HuH-7.5 (cell line): ENCODE results near the gene ARL15.

Experiments
- DNase-seq: peaks from one replicate; pipeline ENCODE4 v3.0.0; 2011; ENCODE audit warnings: low spot score

Gene ARL15

DNA sequence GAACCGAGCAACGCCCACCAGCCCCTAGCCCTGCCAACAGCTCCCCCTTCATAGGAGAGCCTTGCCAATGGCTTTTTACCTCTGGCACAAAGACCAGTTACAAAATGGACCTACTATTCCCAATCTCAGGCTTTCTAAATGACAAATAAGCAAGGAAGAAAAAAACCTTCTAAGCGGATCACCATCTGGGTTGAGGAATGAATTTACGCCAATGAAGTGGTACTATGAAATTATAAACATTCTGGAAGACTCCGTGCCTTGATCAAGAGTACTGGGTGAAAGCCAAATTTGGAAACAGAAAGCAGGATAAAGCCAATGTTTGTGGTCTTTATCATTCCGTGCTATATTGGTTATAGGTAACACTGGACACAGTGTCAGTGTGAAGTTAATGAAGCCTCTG lies 378.0 kb downstream of the ARL15 start:
- DNase-seq = no peak

GRCh38 chr5:53930457-53930856 lies 379.9 kb downstream of the ARL15 start:
- no peak for DNase-seq

- no peak for DNase-seq
Observed at GRCh38 chr5:53929570-53929969, 380.8 kb downstream of the ARL15 start.

DNA sequence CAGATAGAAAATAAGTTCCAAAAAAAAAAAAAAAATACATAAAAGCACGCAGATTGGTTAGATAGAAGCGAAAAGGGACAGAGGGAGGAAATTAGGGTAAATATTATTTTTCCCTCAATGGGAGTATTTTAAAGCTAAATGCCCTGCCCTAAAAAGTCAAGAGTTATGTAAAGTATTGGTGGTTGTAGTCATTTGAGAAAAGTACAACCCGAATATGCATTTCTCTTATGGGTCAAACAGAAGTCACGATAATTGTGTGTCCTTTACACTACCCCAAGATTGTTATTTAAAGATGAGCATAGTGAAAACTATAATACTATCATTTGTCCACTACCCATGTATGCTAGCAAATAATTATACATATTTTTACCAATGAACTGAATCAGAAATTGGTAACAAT lies 381.2 kb downstream of the ARL15 start:
- no peak for DNase-seq

- no peak for DNase-seq
Observed at GRCh38 chr5:53928641-53929040, 381.7 kb downstream of the ARL15 start.

DNA sequence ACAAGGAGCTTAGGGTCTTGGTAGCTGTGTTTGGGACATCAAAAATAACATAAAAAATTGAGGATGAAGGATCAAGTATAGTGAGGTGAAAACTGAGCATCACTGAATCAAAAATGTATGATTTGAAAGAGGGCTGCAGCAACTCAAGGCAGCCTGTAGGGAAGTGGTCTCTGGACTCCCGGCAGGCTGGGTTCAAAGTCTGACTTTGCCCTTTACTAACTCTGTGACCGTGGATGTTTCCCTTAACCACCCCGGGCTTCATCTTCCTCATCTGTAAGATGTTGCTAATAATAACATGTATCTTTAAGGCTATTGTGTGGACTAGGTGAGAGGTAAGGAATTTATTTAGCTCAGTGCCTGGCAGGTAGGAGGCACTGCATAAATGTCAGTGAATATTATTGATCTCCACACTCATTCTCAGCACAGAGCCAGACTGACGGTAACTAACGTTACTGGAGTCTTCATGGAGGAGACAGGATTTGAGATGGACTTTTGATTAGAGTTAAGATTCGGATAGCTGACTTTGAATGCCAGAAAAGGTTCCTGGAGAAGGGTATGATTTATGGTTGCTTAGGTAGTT lies 382.6 kb downstream of the ARL15 start:
- no peak for DNase-seq

- DNase-seq = no peak
Observed at GRCh38 chr5:53926026-53926425, 384.3 kb downstream of the ARL15 start.

DNA sequence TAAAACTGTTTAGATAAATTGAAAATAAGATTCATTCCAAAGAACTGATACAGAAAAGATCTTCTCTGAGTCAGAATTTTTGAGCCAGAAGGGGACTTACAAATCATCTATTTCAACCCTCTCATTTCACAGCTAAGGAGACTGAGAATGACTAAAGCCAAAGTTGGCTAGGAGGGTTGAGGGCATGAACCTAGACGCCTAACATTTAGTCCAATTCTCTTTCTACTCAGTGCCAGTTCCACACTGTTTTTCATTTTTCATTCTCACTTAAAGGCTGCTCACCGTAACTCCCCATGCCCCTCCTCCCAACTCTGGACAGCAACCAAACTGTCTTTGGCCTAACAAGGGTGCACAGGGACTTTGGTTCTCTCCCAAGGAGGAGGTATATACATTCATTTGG lies 386.0 kb downstream of the ARL15 start:
- DNase-seq = no peak

DNA sequence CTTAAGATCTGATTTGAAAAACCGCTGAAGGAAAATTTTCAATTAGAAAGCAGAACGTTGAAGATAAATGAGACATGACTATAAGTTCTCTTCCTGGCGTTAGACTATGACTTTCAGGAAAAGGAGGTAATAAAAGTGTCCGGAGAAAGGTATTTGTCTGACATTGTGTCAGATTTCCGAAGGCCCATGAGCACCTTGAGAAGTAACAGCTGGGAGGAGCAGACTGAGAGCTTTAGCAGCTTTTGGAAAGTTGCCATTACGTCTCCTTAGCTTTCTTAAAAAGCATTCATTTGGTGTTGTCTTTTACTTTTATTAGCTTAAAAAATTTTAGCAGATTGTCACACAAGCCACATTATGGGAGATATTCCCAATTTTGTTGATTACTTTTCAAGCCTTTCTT lies 386.4 kb downstream of the ARL15 start:
- no peak for DNase-seq

DNA sequence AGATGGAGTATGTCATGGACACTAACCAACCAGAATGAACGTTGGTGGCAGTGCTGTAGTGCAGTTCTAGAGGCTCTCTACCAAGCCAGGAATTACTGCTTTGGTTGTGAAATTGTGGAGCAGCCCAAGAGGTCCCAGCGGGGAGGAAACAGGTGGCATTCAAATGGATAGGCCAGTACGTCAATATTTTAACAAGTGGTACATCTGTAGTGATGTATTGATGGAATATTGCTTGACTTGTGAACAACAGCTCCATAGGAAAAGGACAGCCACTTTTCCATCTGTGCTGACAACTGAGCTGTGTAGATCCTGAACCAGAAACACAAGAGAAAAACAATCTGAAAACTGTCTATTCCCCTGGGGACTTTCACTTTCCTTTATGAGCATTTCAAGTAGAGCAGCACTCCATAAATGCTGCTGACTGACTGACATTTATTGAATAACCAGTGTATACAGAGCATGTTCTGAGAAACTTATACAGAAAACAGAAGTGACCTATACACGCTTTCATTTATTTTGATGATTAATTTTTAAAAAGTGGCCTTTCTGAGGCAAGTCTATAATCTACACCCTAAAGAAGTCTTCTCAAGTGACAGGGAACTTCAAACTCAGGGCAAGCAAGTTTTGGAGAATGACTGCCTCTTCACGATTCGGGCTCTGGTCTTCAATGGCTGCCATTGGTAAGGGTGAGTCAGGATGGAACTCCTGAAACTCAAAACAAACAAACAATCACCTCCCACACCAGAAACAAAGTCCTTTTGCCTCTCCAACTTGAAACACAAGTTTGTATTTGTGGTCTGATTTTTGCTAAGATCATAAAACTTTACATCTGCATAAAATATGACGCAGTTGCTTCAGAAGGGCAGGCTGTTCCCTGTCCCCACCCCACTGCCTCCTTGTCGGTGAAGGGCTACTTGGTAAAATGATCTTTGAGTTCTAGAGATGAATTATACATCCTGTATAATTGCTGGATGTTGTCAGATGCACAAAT lies 387.6 kb downstream of the ARL15 start:
- no peak for DNase-seq

GRCh38 chr5:53917826-53918225 lies 392.5 kb downstream of the ARL15 start:
- no peak for DNase-seq

DNA sequence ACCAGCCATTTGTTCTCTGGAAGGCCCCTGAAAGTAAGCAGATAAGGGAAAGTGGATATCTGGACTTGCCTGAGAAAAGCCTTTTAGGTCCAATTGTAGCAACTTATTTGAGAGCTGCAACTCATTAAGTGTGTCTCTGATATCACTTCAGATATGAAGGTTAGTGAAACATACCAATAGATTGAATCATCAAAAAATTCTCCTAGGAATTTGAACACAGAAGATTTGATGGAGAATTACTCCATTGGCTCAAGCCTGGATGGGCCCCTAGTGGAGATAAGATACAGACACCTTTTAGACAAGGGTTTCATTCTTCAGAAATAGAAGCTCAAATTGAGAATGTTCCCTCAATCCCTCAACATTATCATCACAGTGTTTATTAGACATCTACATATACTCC lies 393.3 kb downstream of the ARL15 start:
- DNase-seq = no peak

- DNase-seq = no peak
Observed at GRCh38 chr5:53915120-53915519, 395.3 kb downstream of the ARL15 start.

DNA sequence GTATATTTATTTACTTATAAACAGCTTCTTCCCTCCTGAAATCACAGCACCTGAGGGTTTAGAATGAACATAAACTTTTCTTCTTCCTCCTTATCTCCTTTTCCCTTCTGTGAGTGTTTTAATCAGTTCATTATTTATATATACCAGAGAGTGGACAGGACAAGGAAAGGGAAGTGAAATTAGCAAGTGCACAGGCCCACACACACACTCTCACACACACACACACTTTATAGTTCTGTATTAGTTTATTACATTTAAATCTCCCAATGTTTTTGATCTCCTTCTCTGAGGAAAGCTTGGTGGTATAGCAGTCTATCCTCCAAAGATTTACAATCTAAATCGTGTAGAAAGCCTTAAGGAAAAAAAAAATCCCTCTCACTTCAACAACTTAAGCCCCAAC lies 396.4 kb downstream of the ARL15 start:
- DNase-seq = no peak

GRCh38 chr5:53908757-53909156 lies 401.6 kb downstream of the ARL15 start:
- no peak for DNase-seq

DNA sequence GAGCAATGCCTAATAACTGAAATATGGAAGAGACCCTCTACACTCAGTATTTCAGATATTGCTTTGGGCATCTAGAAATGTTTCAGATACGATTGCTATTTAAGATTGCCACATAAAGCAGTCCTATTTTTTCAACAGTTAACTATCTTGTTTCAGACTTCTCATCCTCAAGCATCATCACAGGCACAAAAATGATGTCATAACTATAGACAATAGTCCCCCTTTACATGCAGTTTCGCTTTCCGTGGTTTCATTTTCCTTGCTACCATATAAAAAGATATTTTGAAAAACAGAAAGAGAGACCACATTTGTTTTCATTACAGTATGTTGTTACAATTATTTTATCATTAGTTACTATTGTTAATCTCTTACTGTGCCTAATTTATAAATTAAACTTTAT lies 402.5 kb downstream of the ARL15 start:
- DNase-seq = no peak

DNA sequence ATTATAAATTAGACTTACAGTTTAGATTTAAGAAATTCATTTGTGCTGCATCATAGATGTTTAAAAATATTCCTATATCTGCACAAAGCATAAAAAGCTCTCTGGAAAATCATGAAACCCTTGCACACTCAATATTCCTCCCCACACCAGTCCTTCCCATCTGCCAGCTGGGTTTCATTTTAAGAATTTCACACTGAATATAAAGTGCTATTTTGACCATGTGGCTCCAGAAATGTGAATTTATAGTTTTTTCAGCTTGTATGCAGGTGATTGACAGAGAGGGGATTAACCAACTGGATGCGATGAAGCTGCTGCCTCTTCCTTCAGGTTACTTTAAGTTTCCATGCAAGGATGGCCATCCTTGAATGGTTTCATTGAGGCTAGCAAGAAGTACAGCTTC lies 403.6 kb downstream of the ARL15 start:
- no peak for DNase-seq

- no peak for DNase-seq
Observed at GRCh38 chr5:53902296-53902907, 408.0 kb downstream of the ARL15 start.

DNA sequence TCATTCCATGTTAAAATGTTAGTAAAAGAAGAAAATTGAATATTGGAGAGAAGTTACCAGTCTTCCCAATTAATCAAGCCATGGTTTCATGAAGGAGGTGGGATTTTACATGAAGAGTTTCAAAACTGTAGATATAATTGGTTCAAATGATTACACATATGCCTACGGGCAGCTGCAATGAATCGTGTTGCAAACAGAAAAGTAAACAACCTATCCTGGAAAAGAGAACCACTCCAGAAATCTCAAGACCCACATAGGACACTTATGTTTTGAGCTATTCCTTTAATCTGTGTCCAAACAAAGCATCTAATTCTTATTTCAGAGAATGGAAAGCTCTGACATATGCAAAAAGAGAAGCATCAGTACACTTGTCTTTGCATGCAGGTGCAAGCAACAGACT lies 409.7 kb downstream of the ARL15 start:
- DNase-seq = no peak

DNA sequence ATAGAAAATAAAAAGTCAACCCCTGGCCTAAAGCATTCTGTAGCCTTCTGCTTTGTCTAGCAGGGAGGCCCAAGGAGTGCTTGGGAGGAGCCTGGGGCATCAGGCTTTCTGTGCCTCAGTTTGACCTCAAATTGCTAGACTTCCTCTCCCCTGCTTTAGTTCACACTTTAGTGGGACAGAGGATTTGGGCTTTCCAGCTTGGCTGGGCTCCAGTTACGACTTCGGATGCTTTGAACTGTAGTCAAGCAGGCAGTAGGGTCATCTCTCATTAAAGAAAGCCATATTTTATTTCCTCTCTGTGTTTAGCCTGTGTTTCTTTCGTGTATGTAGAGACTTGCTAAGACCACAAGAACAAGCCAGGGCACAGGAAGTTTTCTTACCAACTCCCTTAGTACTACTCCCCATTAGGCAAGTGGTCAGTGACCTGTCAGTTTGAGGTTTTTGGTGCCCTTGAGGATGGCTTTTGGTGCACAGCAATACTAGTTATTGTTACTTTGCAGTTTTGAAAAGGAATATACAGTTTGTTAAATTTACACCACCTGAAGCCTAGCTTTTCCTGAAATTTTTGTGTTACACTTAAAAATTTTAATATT lies 415.2 kb downstream of the ARL15 start:
- DNase-seq = no peak

DNA sequence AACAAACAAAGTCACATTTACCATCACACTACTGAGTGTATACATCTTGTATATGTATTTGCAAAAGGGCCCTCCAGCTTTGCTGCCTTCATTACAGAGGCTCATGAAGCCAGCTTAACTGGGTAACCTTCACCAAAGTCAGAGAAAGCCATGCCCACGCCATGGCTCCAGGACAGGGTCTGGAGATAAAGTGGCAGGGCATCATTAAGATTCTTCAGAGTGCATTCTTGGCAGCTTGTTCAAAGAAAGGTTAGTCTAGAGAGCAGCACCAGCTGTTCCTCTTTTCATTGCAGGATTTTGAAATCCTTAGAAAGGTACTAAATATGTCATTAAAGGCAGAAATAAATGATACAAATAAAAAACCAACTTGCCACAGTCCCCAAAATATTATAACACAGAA lies 416.7 kb downstream of the ARL15 start:
- DNase-seq = no peak

DNA sequence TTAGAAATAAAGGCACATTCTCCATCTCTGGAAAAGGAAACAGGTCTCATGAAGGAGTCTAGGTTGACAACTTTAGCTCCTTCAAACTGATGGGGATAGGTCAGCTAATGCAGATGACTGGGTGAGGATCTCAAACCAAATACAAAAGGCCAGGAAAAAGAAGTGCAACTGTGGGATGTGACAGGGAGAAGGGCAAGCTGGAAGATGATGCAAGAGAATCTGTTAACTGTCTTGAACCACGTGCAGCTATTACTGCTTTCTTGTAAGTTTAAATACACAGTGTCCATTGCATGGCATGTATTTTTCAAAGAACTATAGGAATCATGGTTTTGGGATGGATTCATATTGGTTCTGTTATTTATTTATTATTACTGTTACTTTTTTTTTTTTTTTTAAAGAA lies 418.1 kb downstream of the ARL15 start:
- DNase-seq = no peak

- DNase-seq = no peak
Observed at GRCh38 chr5:53891159-53891558, 419.2 kb downstream of the ARL15 start.
